Stimulated activated naive CD4-positive, alpha-beta T cell (primary cell): ENCODE data around the gene PREB.

Experiments
- DNase-seq, 6 experiments: peaks; one replicate each; lab custom pipeline; 2025; lab: John Stamatoyannopoulos, UW

PREB gene

DNA sequence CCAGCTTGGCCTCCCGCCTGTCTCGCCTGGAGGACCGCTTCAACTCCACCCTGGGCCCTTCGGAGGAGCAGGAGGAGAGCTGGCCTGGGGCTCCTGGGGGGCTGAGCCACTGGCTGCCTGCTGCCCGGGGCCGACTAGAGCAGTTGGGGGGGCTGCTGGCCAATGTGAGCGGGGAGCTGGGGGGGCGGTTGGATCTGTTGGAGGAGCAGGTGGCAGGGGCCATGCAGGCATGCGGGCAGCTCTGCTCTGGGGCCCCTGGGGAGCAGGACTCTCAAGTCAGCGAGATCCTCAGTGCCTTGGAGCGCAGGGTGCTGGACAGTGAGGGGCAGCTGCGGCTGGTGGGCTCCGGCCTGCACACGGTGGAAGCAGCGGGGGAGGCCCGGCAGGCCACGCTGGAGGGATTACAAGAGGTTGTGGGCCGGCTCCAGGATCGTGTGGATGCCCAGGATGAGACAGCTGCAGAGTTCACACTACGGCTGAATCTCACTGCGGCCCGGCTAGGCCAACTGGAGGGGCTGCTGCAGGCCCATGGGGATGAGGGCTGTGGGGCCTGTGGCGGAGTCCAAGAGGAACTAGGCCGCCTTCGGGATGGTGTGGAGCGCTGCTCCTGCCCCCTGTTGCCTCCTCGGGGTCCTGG, 51.5 kb downstream of the PREB start:
- DNase-seq = no peak

DNA sequence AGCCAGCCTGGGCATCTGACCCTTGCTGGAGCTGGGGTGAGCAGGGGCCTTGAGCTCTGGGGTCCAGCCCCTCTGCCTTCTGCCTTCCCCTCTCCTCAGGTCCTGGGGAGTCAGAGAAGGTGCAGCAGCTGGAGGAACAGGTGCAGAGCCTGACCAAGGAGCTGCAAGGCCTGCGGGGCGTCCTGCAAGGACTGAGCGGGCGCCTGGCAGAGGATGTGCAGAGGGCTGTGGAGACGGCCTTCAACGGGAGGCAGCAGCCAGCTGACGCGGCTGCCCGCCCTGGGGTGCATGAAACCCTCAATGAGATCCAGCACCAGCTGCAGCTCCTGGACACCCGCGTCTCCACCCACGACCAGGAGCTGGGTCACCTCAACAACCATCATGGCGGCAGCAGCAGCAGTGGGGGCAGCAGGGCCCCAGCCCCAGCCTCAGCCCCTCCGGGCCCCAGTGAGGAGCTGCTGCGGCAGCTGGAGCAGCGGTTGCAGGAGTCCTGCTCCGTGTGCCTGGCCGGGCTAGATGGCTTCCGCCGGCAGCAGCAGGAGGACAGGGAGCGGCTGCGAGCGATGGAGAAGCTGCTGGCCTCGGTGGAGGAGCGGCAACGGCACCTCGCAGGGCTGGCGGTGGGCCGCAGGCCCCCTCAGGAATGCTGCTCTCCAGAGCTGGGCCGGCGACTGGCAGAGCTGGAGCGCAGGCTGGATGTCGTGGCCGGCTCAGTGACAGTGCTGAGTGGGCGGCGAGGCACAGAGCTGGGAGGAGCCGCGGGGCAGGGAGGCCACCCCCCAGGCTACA, 52.3 kb downstream of the PREB start:
- no peak for DNase-seq
